HTERT RPE-1 (cell line): ENCODE results near the gene RGS17.

ENCODE experiments used
- in situ Hi-C: fragments of 300-500 bp; cut with MboI; formaldehyde crosslinking; loops from 4 replicates; pipeline ENCODE4 v1.14.3; 2020; ENCODE audit warnings: low sequenced_read_pairs

The RGS17 gene

GRCh38 chr6:153085239-153085638 is 45.8 kb downstream of the RGS17 start:
- in situ Hi-C loops, result no loop called here

- in situ Hi-C loops, result no loop called here
These were observed 46.7 kb downstream of the RGS17 start for GRCh38 chr6:153084393-153084792.

- in situ Hi-C loops, result no loop called here
These were observed 47.2 kb downstream of the RGS17 start for GRCh38 chr6:153083869-153084268.

GRCh38 chr6:153081914-153082313 is 49.2 kb downstream of the RGS17 start:
- in situ Hi-C loops, result no loop called here

- in situ Hi-C loops, result no loop called here
These were observed 54.7 kb downstream of the RGS17 start for GRCh38 chr6:153076431-153076830.

- in situ Hi-C loops, result no loop called here
These were observed 56.3 kb downstream of the RGS17 start for GRCh38 chr6:153074761-153075160.

GRCh38 chr6:153073841-153074240 is 57.2 kb downstream of the RGS17 start:
- in situ Hi-C loops, result no loop called here

GRCh38 chr6:153070756-153071155 is 60.3 kb downstream of the RGS17 start:
- in situ Hi-C loops, result no loop called here

GRCh38 chr6:153069897-153070296 is 61.2 kb downstream of the RGS17 start:
- in situ Hi-C loops, result no loop called here

- in situ Hi-C loops, result no loop called here
These were observed 65.9 kb downstream of the RGS17 start for GRCh38 chr6:153065222-153065621.

GRCh38 chr6:153063936-153064335 is 67.1 kb downstream of the RGS17 start:
- in situ Hi-C loops, result no loop called here

GRCh38 chr6:153062516-153062915 is 68.6 kb downstream of the RGS17 start:
- in situ Hi-C loops, result no loop called here

GRCh38 chr6:153059757-153060156 is 71.3 kb downstream of the RGS17 start:
- in situ Hi-C loops, result no loop called here

GRCh38 chr6:153059311-153059710 is 71.8 kb downstream of the RGS17 start:
- in situ Hi-C loops, result no loop called here

- in situ Hi-C loops, result no loop called here
These were observed 72.2 kb downstream of the RGS17 start for GRCh38 chr6:153058909-153059308.

- in situ Hi-C loops, result no loop called here
These were observed 72.8 kb downstream of the RGS17 start for GRCh38 chr6:153058291-153058690.

GRCh38 chr6:153056308-153056707 is 74.8 kb downstream of the RGS17 start:
- in situ Hi-C loops, result no loop called here

GRCh38 chr6:153051801-153052200 is 79.3 kb downstream of the RGS17 start:
- in situ Hi-C loops, result no loop called here

GRCh38 chr6:153048631-153049030 is 82.5 kb downstream of the RGS17 start:
- in situ Hi-C loops, result no loop called here

GRCh38 chr6:153047386-153047785 is 83.7 kb downstream of the RGS17 start:
- in situ Hi-C loops, result no loop called here

GRCh38 chr6:153045271-153045670 is 85.8 kb downstream of the RGS17 start:
- in situ Hi-C loops, result no loop called here

GRCh38 chr6:153044295-153044694 is 86.8 kb downstream of the RGS17 start:
- in situ Hi-C loops, result no loop called here

- in situ Hi-C loops, result no loop called here
These were observed 87.4 kb downstream of the RGS17 start for GRCh38 chr6:153043719-153044118.
